HL-60/S4 treated with retinoic acid at 250 ng/mL for 4 days and 3 days (cell line): ENCODE results near the gene CEACAM8.
"Not testable (repeated sequence)": the region's sequence is repeated elsewhere in the genome, so short reads cannot be mapped to it uniquely, and the experiment has no call there.

Experiments used
- in situ Hi-C: fragments of 300-500 bp; cut with MboI; formaldehyde crosslinking; loops from 2 replicates; pipeline ENCODE4 v1.7.0; 2022; ENCODE audit warnings: low sequenced_read_pairs

The CEACAM8 gene

DNA sequence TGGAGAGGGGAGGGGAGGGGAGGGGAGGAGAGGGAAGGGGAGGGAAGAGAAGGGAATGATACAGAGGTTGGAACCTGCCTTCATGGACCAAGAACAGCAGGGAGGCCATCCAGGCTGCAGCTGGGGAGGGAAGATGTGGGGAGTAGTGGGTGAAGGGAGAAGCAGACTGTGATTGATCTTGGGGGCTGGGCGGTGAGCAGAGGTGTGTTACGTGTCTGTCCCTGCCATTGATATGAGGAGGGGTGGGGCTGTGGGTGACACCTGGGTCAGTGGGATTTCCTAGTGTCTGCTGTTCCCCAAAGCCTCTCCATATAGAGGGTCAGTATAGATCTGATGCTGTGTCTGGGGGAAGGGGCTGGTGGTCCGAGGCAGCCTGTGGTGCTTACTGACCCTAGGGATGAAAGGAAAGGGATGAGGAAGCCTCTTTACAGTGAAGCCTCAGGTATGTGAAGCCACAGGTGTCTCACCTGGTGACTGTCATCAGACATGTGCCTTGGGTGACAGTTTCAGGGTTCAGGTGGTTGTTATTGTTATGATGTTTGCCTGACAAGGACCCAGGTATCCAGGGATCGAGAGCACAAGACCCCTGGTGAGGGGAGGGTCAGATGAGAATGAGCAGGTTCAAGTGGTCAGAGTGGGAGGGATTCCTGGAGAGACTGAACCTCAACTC is 47.8 kb downstream of the CEACAM8 start:
- in situ Hi-C loops: no loop called here

DNA sequence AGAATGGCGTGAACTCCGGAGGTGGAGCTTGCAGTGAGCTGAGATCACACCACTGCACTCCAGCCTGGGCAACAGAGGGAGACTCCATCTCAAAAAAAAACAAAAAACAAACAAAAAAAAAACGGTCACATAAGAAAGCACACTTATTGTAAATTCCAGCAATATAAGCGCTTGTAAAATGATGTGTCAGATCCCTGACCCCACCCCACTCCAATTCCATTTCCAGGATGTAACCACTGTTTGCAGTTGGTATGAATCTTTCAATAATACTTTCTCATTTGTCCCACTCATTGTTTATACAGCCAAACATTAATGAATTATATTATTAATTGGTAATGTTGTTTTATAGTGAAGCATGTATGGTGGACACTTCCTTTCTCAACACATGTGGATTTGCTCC is 50.6 kb downstream of the CEACAM8 start:
- in situ Hi-C loops: no loop called here

DNA sequence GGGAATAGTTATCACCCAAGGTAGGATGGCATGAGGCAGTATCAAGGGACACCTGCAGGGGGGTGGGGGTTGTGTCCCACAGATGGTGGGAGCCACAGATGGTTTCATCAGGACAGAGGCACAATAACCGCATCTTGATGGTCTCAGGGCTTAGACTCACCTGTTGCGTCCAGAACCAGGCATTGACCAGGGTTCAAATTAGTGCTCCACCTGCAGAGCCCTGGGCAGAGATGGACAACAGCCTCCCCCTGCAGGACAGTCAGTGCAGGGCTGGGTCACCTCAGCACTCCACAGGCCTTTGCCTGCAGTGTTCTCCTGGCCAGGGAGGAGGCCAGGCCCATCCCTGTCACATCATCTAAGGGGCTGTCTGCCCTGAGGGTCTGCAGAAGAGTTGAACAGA is 51.9 kb downstream of the CEACAM8 start:
- in situ Hi-C loops: no loop called here

DNA sequence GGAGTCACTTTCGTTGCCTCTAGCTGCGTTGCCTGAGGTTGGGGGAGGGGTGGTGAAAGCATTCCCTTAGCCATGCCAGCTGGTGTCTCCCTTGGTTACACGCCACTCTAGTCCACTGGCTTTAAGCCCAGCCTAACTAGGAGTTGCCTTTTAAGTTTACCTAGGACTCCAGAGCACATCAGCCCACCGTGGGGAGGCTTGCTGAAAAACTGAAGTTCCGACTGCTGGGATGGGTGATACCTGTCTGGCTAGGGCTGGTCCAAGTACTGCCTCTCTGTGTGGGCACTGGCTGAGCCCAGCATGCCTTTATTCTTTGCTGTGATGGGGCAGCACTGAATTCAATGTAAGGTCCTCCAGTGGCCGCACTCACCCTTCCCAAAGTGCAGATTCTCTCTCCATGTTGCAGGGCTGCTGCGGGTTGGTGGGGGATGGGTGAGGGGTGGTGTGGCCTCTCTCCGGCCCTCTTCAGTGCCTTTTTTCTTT is 54.6 kb downstream of the CEACAM8 start:
- in situ Hi-C loops: no loop called here

DNA sequence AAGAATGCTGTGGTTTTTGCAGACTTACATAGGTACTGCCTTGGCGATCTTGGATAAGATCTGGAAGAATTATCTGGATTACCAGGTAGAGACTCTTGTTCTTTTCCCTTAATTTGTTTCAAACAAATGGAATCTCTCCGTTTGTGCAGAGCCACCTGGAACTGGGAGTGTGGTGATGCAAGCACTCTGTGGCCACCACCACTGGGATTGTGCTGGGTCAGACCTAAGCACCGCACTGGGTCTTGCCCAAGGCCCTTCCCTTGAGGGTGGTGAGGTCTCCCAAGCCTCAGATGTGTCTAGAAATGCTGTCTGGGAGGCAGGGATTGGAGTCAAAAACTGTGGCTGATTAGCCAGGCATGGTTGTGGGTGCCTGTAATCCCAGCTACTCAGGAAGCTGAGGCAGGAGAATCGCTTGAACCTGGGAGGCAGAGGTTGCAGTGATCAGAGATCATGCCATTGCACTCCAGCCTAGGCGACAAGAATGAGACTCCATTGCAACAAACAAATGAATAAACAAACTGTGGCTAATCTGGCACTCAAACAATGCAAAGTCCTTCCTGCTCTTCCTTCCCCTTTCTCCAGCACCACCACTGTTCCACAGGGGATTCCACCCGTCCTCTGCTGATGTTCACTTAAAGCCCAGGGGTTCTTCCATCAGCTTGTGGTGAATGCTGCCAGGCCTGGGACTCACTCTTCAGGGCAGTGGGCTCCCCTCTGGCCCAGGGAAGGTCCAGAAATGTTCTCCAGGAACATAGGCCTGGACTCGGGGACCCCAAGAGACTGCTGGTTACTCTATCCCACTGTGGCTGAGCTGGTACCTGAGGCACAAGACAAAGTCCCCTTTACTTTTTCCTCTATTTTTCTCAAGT is 55.6 kb downstream of the CEACAM8 start:
- in situ Hi-C loops: no loop called here

DNA sequence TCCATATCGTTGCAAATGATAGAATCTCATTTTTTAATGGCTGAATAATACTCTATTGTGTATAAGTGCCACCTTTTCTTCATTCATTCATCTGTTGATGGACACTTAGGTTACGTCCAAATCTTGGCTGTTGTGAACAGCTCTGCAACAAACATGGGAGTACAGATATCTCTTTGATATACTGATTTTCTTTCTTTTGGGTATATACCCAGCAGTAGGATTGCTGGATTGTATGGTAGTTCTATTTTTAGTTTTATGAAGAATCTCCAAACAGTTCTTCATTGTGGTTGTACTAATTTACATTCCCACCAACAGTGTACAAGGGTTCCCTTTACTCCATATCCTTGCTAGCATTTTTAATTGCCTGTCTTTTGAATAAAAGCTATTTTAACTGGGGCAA is 59.4 kb downstream of the CEACAM8 start:
- in situ Hi-C loops: not testable (repeated sequence)

DNA sequence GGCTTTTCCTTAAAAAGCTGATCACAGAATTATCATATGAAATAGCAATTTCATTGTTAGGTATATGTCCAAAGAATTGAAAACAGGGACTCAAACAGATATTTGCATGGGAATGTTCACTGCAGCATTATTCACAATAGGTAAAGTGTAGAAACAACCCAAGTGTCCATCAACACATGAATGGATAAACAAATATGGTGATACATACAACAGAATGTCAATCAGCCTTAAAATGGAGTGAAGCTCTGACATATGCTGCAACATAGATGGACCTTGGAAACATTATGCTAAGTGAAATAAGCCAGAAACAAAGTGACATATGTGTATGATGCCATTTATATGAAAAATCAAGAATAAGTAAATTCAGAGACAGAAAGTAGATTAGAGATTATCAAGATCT is 60.3 kb downstream of the CEACAM8 start:
- in situ Hi-C loops: no loop called here

DNA sequence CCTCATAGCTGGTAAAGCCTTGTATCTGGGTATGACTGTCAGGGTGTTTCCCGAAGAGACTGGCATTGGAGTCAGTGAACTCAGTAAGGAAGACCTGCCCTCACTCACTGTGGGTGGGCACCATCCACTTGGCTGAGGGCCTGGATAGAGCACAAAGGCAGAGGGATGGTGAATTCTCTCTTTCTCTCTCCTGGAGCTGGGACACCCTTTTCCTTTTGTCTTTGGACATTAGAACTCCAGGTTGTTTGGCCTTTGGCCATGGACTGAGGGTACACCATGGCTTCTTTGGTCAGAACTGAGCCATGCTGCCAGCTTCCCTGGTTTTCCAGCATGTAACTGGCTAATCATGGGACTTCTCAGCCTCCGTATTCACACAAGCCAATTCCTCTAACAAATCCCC is 61.8 kb downstream of the CEACAM8 start:
- in situ Hi-C loops: no loop called here

DNA sequence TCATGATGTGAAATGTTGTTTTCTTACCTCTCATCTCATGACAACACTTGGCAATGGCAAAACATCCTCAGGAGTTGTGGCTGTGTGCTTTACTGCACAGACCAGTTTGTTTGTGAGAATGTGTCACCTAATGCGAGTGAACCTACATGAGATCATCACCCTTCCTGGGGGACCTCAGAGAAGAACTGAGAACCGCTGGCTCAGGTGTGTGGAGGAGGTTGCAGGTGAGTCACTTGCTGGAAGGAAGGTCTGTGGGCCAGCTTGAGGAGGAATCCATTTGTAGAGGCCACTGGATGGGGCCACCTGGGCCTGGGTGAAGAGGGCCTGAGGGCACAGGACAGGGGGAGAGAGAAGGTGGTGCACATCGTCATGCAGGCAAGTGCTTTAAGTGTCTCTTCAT is 63.4 kb downstream of the CEACAM8 start:
- in situ Hi-C loops: no loop called here
